Hematopoietic multipotent progenitor cell treated with erythropoietin and hydrocortisone succinate and interleukin-3 and kit ligand, for 4 days (in vitro differentiated cells): Measurements from ENCODE around the gene MUSTN1.

Experiments
- DNase-seq: peaks from one replicate; pipeline ENCODE4 v3.0.0-alpha.2; 2015

Gene MUSTN1

GRCh38 chr3:52831500-52832301 lies 3.1 kb downstream of the MUSTN1 start:
- DNase-seq = peak; percentile 46

- DNase-seq = peak; percentile 36
Observed at GRCh38 chr3:52830535-52831258, 4.1 kb downstream of the MUSTN1 start, which contains the start of gene ITIH4. ITIH4 (minus strand) TSS chr3:52830672; CDS start chr3:52830642, 30 bp downstream.

GRCh38 chr3:52829906-52830463 lies 4.8 kb downstream of the MUSTN1 start:
- no peak for DNase-seq

- DNase-seq = no peak
Observed at GRCh38 chr3:52829482-52829881, 5.3 kb downstream of the MUSTN1 start.

DNA sequence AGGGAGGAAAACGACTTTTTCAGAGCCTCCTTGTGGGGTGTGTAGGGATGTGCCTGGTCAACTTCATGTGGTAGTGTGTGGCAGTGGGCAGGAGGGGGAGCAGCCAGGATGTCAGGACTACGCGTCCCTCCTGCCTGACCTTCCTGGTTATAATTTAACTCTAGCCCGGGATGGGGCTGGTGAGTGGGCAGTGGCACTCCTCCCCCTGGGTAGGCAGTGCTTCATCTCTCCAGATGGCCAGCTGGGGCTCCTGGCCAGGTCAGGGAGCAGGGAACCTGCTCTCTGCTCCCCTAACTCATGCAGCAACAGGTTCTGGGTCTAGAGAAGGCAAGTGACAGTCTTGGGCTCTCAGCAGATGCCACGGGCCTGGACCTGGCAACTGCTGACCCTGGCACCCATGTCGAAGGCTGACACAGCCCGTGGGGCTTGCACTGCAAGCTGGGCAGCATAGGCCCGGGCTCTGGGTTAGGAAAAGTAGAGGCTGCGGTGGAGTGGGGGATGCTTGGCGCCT lies 6.9 kb downstream of the MUSTN1 start:
- DNase-seq = no peak

- DNase-seq = no peak
Observed at GRCh38 chr3:52827441-52827840, 7.4 kb downstream of the MUSTN1 start.

GRCh38 chr3:52824037-52824436 lies 10.8 kb downstream of the MUSTN1 start:
- no peak for DNase-seq

DNA sequence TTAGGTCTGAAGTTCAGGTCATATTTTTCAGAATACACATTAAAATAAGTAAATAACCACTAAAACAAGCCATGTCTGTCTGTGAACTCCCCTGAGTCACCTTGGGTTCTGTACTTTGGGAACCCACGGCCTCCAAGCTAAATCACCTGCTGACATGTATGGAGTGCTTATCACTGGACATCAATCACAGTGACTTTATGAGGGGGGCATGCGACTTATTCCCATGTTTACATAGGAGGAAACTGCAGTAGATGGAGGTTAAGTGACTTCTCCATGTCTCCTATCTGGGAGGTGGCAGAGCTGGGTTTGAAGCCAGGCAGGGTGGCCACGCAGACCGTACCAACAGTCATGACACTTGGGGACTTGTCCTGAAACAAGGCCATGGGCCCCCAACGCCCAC lies 12.5 kb downstream of the MUSTN1 start:
- no peak for DNase-seq

GRCh38 chr3:52820736-52821135 lies 14.1 kb downstream of the MUSTN1 start:
- peak; percentile 58 for DNase-seq

- no peak for DNase-seq
Observed at GRCh38 chr3:52819936-52820335, 14.9 kb downstream of the MUSTN1 start.

DNA sequence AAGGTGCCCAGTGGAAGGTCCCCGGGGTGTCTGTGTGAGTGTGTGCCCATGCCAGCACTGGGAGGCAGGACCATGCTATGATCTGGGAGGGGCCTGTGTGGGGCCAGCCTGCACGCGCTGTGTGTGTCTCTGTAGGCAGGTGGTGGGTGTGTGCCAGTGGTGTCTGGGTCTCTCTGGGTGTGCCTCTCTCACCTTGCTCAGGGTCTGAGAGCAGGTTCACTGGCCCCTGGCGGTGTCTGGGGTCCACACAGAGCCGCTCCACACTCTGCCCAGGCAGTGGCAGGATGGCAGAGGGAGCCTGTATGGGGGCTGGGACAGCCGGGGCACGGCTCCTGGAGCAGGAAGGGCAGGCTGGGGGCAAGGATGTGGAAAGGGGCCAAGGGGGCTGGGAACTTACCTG lies 17.0 kb downstream of the MUSTN1 start:
- DNase-seq = no peak

GRCh38 chr3:52817221-52817620 lies 17.6 kb downstream of the MUSTN1 start:
- no peak for DNase-seq

GRCh38 chr3:52816654-52817053 lies 18.2 kb downstream of the MUSTN1 start:
- DNase-seq = no peak

DNA sequence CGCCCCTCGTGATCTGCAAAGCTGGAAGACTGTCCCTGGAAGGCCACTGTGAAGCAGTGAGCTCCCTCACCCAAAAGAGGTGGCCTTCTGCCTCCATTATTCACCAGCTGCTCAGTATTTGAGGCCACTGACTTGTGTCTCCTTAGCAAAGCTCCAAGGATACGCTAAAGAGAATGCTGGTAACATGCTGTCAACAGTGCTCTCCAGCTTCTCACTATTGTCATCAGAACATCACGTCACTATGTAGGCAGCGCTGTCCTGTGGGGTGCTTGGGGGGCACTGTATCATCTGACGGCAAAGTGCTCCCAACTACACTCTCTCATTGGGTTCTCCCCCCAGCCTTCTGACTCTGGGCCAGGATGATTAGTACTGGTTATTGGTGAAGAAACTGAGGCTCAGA lies 18.6 kb downstream of the MUSTN1 start:
- no peak for DNase-seq

- no peak for DNase-seq
Observed at GRCh38 chr3:52813810-52814209, 21.0 kb downstream of the MUSTN1 start.

- DNase-seq = no peak
Observed at GRCh38 chr3:52811452-52812011, 23.3 kb downstream of the MUSTN1 start.

GRCh38 chr3:52810923-52811322 lies 23.9 kb downstream of the MUSTN1 start:
- no peak for DNase-seq

DNA sequence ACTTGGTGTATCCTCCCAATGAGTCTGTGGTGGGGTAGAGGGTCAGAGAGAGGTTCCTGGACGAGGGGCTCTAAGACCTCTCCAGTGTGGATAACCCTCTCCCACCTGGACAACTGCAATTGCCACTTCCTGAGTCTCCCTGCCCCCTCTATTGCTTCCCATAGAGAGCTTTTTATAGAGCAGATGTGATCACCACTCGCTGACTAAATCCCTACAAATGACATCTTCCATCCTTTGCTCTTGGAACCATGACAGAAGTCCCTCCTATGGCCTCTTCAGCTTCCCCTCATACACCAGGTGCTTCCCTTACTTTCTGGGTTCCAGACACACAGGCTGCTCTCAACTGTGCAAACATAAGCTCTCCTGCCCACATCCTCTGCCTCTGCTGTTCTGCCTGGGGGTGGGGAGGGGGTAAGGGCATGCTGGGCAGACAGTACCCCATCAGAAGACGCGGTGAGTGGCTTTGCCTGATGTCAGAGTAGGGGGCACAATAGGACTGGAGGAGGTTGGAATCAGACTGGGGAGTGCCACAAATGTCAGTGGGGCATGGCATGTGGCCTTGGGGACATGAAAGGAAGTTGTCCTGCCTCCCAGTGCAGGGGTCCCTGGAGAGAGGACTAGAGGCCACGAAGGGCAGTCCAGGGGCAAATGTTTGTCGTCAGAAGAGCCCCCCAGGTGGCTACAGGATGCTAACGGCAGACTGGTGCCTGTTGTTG lies 25.0 kb downstream of the MUSTN1 start:
- peak; percentile 31 for DNase-seq

- DNase-seq = no peak
Observed at GRCh38 chr3:52809149-52809548, 25.7 kb downstream of the MUSTN1 start.

DNA sequence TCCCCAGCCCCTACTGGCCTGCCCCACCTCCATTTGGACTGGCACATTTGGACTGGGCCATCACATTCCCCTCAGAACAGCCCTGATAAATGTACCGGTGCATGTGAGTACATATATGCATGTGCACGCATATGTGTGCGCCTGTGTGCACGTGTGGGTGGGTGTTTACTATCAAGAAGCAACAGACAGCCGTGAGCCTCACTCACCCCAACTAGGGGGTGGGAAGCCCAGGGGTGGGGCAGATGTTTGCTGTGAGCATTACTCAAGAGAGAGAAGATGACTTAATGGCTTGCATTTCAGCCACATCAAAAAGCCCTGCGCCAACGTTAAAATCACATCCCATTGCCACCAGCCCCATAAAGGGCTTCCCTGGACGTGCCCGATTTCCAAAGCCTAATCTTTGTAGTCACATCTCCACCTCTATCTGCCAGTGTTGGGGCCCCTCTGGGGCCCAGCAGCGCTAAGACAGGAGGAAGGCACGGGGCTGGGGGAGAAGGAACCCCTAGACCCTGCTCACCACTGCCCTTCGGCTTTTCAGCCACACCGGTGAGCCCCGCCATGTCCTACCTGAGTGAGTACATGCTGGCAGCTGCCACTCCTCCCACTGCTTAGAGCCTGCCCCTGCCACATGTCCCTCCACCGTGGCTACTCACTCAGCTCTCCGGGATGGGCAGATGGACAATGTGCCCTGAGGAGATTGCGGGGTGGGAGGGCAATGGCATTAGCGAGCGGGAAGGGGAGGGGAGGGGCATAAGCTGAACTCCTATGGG lies 29.4 kb downstream of the MUSTN1 start:
- DNase-seq = no peak

GRCh38 chr3:52801839-52802238 lies 33.0 kb downstream of the MUSTN1 start:
- no peak for DNase-seq

- DNase-seq = no peak
Observed at GRCh38 chr3:52800079-52800478, 34.7 kb downstream of the MUSTN1 start.
